Pancreas (tissue), 10 donors: ENCODE data around the gene TSC1. TPM values are rescaled to one million over a fixed set of nuclear protein-coding genes. Genes with fewer than 3 reads are reported as not detected.

Experiments used
- ATAC-seq, 4 donors: fragments of 200-7000 bp; cut with Tn5 transposase; one replicate each; pipeline versions ENCODE4 v1.8.0 to v1.9.1; 2020; ENCODE audit warnings: mild to moderate bottlenecking in 4 of 4, moderate library complexity in 4 of 4
- DNase-seq, 6 donors: peaks; one replicate each; pipeline ENCODE4 v3.0.0-alpha.2; 2020
- FAIRE-seq: peaks from 2 replicates; lab custom pipeline; 2012; peaks lifted over from hg19 to GRCh38; lab: Jason Lieb, UNC
- H3K27ac ChIP-seq, 4 donors: fragments of 200-600 bp; sonication (generic); 1 replicate in 3 of 4; 2 replicates in 1 of 4; pipeline versions ENCODE4 v1.5.0 to v1.8.0; 2020
- H3K27me3 ChIP-seq, 4 donors: fragments of 200-600 bp; one replicate each; pipeline ENCODE4 v1.8.0; 2021
- H3K36me3 ChIP-seq, 3 donors: fragments of 200-600 bp; sonication (generic) in 1 of 3; one replicate each; pipeline versions ENCODE4 v1.5.0 to v1.8.0; 2020 to 2021
- H3K4me1 ChIP-seq, 3 donors: fragments of 200-600 bp; one replicate each; pipeline ENCODE4 v1.8.0; 2021
- H3K4me3 ChIP-seq, 4 donors: fragments of 200-600 bp; sonication (generic) in 2 of 4; one replicate each; pipeline versions ENCODE4 v1.5.0 to v1.8.0; 2020 to 2021
- H3K9me3 ChIP-seq, 4 donors: fragments of 200-600 bp; one replicate each; pipeline ENCODE4 v1.8.0; 2021
- WGBS, 2 donors: extraction: QIAGEN DNeasy Blood & Tissue Kit; methylation state at CpG; one replicate each; pipeline ENCODE4 v1.1.7; 2013; 5-methylcytosine and 5-hydroxymethylcytosine counted together
- intact Hi-C, 3 donors: fragments of 100-400 bp; cut with DNase I; formaldehyde crosslinking; loops; one replicate each; pipeline versions ENCODE4 v1.11.1 to v1.14.2; 2022
- polyA plus RNA-seq, 2 donors: library from polyadenylated mRNA; stranded (reverse); fragments of 200-250 nt; gene quantifications; one replicate each; pipeline ENCODE4 v1.2.3, GENCODE V29; 2013
- total RNA-seq, 6 donors: library from RNA; stranded (reverse); fragmentation: NEBNext Ultra II Directional in 4 of 6; extraction: Animal tissue kit (Norgen Biotek cat#: 25700) in 4 of 6; gene quantifications; one replicate each; pipeline versions ENCODE4 v1.2.1 to v1.2.4, GENCODE V29; 2021 to 2023
- TF ChIP-seq, protein P1 (sequence below), 4 donors: fragments of 200-600 bp; sonication (generic) in 3 of 4; IDR thresholded peaks; one replicate each; pipeline versions ENCODE4 v1.5.0 to v1.8.0; 2021; ENCODE audit warnings: antibody characterized with exemption in 4 of 4
- donor health status: healthy with polysubstance abuse.
- donor health status: DM: no; HTN: no; CAD: no; lungs with moderate emphysema.
- donor health status: DM: no; HTN: no; CAD: no.
- donor health status: control.
- donor health status: control.
- donor health status: Bipolar disorder and iron deficiency.
- donor health status: DM: yes; HTN: yes; CAD: no.
- donor health status: DM: no; HTN: no; CAD: no.
- donor health status: DM: no; HTN: no; CAD: no.
- donor health status: DM: yes; HTN: yes; CAD: no.

Gene TSC1
- total and polyA plus RNA-seq, 8 donors, result 17.1 to 34.5 (median 20.0) TPM

DNA sequence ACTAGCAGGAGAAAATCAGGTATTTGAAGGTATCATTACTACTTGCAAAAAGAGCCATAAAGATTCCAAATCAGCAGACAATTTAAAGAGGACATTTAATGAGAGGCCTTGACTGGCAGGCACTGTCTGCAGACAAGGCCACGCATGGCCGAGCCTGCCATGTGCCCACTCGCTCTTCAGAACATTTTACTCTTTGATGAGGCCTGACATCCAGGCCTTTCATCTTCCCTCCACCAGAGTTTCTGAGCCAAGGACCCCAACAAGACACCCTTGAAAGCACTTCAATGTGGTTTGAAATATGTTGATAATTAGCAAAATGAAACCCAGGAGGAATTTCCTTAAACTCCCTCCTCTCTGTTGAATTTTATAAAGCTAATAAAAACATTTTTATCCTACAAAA, 82.8 kb downstream of the TSC1 start:
- Histone ChIP-seq H3K27ac (no peak overlapping the region), H3K4me1 (no peaks in the 10 kb centered on the region), H3K9me3 (no peaks in the 10 kb centered on the region), H3K36me3 (no peaks in the 10 kb centered on the region), H3K27me3 (no peaks in the 10 kb centered on the region), H3K4me3 (no peak overlapping the region)
- no peak for FAIRE-seq
- no peak for DNase-seq
- TF ChIP-seq, protein P1, sequence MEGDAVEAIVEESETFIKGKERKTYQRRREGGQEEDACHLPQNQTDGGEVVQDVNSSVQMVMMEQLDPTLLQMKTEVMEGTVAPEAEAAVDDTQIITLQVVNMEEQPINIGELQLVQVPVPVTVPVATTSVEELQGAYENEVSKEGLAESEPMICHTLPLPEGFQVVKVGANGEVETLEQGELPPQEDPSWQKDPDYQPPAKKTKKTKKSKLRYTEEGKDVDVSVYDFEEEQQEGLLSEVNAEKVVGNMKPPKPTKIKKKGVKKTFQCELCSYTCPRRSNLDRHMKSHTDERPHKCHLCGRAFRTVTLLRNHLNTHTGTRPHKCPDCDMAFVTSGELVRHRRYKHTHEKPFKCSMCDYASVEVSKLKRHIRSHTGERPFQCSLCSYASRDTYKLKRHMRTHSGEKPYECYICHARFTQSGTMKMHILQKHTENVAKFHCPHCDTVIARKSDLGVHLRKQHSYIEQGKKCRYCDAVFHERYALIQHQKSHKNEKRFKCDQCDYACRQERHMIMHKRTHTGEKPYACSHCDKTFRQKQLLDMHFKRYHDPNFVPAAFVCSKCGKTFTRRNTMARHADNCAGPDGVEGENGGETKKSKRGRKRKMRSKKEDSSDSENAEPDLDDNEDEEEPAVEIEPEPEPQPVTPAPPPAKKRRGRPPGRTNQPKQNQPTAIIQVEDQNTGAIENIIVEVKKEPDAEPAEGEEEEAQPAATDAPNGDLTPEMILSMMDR (IDR thresholded peaks at IDR 0.05), result no peak
- intact Hi-C loops, result no loop called here
- WGBS, 2 donors, result 92 to 100% methylated on average over 3 of the region's 3 CpGs
- no peak for ATAC-seq

DNA sequence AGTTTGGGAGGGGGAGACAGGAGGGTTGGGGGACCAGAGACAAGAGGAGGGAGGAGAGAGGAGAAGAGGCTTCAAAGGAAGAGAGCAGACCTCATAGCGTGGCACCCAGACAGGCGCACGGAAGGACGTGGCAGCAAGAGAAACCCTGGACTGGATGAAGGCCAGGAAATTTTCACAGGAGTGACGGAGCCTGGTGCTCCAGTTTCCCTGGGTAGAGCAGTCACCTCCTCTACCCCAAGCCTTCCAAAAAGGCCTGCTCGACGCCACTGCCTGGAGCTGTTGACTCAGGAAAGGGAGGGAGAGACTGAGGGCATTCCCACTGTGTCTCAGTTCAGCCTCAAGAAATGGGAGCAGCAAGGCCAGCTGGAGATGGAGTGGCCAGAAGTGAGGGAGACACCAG, 85.7 kb downstream of the TSC1 start:
- Histone ChIP-seq H3K27me3 (no peaks in the 10 kb centered on the region), H3K36me3 (no peaks in the 10 kb centered on the region), H3K27ac (no peak overlapping the region), H3K4me1 (no peaks in the 10 kb centered on the region), H3K4me3 (no peak overlapping the region), H3K9me3 (no peaks in the 10 kb centered on the region)
- FAIRE-seq (no peak), ATAC-seq (no peak), DNase-seq (no peak)
- WGBS, 2 donors, result 58 to 61% methylated on average over 7 of the region's 7 CpGs
- TF ChIP-seq, protein P1 (IDR thresholded peaks at IDR 0.05), result no peak
- intact Hi-C loops, result no loop called here

DNA sequence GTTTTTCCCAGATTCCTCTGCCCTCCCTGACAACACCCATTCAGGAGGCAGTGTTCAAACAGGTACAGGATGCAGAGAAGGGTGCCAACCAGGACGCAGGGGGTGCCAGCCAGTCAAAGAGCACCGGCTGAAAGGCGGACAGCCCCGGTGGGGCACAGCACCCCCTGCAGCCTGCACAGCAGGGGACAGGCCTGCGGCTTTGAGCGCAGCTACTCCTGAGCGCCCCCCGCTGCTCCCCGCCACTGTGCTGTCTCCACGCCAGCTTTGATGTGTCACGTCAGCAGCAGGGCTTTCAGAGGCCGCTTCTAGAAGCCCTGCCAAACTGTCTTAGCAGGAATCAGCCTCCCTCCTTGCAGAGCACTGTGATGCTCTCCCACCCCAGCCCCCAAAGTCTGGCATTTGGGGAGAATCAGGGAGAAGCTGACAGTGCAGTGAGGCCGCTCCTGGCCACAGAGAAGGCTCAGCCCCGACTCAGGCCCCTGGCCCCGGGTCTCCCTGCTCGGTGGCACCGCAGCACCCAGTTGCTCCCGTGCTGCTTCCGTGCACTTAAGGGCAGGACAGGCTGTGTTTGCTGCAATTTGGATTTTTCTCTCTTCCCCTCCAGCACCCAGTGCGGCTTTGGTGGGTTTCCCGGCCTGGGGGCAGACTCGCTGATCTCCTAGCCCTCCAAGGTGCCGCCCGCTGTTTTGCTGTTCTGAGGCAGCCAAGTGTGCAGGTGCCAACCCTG, 86.6 kb downstream of the TSC1 start:
- FAIRE-seq, result no peak
- WGBS, 2 donors, result 72 to 73% methylated on average over 23 to 24 of the region's 24 CpGs
- TF ChIP-seq, protein P1 (IDR thresholded peaks at IDR 0.05), result no peak

DNA sequence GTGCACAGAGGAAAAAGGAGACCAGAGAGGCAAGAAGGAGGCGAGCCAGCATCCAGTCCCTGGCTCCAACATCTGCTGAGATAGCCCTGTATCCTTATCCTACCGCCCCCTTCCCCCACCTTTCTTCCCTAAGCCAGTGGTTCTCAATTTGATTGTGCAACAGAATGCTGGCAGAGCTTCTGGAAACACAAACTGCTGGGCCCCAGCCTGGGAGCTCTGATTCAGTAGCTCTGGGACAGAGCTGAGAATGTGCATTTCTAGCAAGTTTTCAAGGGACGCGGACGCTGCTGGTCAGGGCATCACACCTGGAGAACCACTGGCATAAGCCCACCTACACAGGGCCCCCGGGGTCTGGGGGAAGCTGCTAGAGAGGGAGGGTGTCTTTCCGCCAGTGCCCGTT, 87.4 kb downstream of the TSC1 start:
- no peak for DNase-seq
- Histone ChIP-seq H3K36me3 (no peaks in the 10 kb centered on the region), H3K27ac (no peak overlapping the region), H3K4me1 (no peaks in the 10 kb centered on the region), H3K9me3 (no peaks in the 10 kb centered on the region), H3K4me3 (no peak overlapping the region), H3K27me3 (no peaks in the 10 kb centered on the region)
- TF ChIP-seq, protein P1 (IDR thresholded peaks at IDR 0.05), result no peak
- ATAC-seq, result peak in 3 of 4 donors; percentile 34 to 48 (median 37)
- 69 to 73% methylated on average over 8 of the region's 8 CpGs for WGBS, 2 donors
- intact Hi-C loops, result no loop called here
- no peak for FAIRE-seq

More for the DNA sequence above, 86.6 kb downstream of the TSC1 start:
- H3K36me3 ChIP-seq, result no peaks in the 10 kb centered on the region
- intact Hi-C loops, result no loop called here
- no peaks in the 10 kb centered on the region for H3K9me3 ChIP-seq
- H3K27ac ChIP-seq, result no peak overlapping the region
- no peak for ATAC-seq
- H3K4me3 ChIP-seq, result no peak overlapping the region
- no peak for DNase-seq
- no peaks in the 10 kb centered on the region for H3K27me3 ChIP-seq
- H3K4me1 ChIP-seq, result no peaks in the 10 kb centered on the region

DNA sequence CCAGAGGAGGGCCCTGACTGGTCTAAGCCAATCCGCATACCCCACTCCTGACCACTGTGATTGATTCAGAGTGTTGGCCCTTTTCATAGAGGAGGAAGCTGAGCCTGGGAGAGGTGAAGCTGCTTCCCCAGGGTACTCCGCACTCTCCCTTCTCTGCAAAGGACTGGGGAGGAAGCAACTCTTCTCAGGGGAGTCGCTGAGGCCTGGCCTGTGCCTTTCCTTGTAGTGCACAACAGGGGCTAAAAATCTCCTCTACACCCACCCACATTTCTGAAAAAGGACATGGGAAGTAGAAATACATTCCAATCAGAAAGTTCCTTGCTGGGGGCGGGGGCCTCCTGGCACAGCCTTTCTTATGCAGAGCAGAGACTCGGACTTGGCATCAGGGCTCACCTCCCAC, 88.5 kb downstream of the TSC1 start:
- Histone ChIP-seq H3K27ac (no peak overlapping the region), H3K9me3 (no peaks in the 10 kb centered on the region), H3K36me3 (no peaks in the 10 kb centered on the region), H3K27me3 (no peaks in the 10 kb centered on the region), H3K4me1 (no peaks in the 10 kb centered on the region), H3K4me3 (no peak overlapping the region)
- ATAC-seq, result no peak
- no peak for FAIRE-seq
- no peak for DNase-seq
- TF ChIP-seq, protein P1 (IDR thresholded peaks at IDR 0.05), result no peak
- intact Hi-C loops, result no loop called here
- 85 to 92% methylated on average over 5 of the region's 5 CpGs for WGBS, 2 donors
